Activated CD8-positive, alpha-beta memory T cell treated with anti-CD3 and anti-CD28 coated beads for 4 hours (primary cell): ENCODE results near the gene SLF2.

Experiments
- DNase-seq, 2 donors: peaks; one replicate each; pipeline ENCODE4 v3.0.0-alpha.2; 2020; ENCODE audit warnings: low read depth in 2 of 2

SLF2 gene

GRCh38 chr10:100901051-100901450 is 11.7 kb upstream of the SLF2 start:
- DNase-seq, result no peak

DNA sequence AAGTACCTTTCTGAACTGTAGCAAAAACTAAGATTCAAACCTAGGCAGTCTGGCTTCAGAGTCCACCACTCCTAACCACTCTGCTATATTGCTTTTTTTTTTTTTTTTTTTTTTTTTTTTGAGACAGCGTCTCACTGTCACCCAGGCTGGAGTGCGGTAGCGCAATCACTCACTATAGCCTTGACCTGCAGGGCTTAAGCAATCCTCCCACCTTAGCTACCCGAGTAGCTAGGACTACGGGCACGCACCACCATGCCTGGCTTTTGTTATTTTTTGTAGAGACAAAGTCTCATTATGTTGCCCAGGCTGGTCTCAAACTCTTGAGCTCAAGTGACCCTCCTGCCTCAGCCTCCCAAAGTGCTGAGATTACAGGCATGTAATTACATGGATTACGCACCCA is 10.1 kb upstream of the SLF2 start:
- DNase-seq, result no peak

DNA sequence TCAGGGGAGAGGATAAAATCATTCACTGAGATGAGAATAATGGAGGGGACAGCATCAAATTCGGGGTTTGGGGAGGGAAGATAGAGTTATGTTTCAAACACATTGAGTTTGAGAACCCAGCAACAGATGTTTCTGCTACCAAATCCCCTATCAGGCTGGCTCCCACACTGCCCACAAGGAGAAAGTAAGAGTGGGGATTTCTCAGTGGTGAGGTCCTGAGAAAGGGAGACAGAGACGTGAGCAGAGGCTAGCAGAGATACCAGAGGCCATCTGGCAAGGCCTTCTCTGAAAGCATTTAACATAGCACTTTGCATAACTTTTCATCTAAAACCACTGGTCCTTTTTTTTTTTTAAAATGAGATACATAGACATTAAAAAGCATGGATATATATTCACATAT is 7.8 kb upstream of the SLF2 start:
- no peak for DNase-seq

DNA sequence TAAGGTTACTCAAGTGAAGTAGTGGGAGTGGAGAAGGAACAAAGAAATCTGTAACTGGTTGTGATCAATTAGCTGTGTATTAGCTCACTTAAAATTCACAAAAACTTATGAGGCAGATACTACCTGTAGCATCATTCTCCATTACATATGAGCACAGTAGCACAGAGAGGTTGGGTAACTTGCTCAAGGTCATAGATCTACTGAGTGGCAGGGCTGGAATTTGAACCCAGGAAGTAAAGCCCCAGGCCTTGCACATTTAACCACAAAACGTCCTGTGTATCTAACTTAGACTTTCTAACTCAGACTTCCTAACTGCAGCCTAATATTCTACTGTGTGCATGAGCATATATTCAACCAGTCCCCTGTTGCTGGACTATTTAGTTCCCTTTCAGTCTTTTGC is 5.6 kb upstream of the SLF2 start:
- no peak for DNase-seq

GRCh38 chr10:100907773-100908363 is 4.9 kb upstream of the SLF2 start:
- no peak for DNase-seq

- DNase-seq, result no peak
Measured at GRCh38 chr10:100908378-100908777, 4.4 kb upstream of the SLF2 start.

DNA sequence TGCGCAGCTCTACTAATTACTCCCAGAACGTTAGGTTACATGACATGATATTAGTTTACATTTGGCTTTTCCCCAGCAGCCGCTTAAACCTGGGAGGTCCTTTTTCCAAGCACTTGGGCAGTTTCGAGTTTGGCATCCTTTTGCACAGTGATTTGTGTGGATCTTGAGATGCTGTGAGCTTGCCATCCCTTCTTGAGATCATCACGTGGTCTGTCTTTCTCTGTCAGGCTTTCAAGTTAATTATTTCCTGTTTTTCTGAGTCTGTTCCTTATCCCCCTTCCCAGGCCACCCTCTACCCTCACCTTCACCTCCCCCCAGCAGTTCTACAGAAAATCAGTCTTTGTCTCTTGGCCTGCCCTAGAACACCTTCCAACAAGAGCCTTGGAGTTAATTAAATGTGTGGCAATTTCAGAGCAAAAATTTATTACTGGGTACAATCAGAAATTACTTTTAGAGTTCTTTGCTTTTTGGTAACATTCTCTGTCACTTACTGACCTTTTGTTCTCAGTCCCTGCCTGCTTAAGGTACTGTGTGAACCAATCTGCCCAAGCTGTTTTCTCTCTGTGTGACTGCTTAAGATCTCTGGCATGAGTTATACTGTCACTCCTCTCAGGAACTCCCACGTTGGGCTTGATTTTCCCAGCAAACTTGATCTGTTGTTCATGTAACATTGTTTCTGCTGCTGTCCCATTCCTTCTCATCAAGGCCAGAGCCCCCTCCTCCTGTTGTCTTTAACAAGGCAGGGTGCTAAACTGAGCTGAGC is 3.1 kb upstream of the SLF2 start:
- DNase-seq, result no peak

DNA sequence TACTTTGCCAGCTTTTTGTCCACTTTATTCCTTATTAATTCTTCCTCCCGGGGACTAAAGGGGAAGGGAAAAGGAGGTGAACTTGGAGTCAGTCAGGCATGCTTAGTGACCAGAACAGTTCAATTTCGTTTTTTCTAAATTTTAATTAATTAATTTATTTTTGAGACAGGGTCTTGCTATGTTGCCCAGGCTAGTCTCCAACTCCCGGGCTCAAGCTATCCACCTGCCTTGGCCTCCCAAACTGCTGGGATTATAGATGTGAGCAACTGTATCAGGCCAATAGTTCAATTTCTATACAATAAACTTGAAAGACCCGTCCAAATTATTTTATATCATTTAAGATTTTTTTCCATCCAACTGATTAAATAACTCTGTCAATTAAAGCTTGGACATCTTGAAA is 1.3 kb upstream of the SLF2 start:
- DNase-seq, result no peak

GRCh38 chr10:100912013-100912604 is 654 bp upstream of the SLF2 start:
- DNase-seq, result no peak

- no peak for DNase-seq
Measured at GRCh38 chr10:100913470-100913865, 705 bp downstream of the SLF2 start.

DNA sequence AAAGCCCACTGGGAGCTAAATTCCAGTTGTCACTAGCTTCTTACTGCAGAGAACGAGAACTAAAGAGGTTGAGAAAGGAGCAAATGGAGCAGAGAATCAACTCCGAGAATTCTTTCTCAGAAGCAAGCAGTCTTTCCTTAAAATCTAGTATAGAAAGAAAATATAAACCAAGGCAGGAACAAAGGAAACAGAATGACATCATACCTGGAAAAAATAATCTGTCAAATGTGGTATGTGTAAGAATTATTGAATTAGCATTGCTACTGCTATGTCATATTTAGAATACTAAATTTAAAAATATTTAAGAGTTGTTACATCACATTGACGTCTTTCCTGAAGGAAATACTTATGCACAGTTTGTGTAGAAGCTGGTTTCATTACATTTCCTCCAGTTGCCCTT is 4.3 kb downstream of the SLF2 start:
- no peak for DNase-seq

DNA sequence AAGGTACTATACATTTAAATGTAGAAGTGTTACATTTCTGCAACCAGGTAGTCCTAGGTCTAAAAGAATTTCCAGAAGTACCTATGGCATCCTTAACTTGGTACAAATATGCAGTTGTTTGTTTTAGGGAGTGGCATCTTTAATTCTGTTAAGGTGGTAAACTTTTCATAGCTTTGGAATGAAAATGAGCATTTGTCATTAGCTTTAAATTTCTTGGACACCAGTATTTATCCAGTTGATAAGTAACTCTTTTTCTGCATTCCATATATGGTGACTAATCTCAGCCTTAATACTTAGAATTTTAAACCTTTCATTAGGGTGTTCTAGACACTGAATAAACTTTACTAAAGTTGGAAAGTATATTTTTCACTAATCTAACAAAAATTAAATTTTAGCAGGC is 10.8 kb downstream of the SLF2 start:
- no peak for DNase-seq

DNA sequence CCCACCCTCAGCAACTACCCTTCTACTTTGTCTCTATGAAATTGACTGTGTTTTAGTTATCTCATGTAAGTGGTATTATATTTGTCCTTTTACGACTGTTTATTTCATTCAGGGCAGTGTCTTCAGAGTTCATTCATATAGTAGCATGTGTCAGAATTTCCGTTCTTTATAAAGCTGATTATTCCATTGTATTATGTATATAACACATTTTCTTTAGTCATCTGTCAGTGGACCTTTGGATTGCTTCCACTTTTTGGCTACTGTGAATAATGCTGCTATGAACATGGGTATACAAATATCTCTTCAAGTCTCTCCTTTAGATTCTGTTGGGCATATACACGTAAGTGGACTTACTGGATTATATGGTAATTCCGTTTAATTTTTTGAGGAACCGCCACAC is 14.5 kb downstream of the SLF2 start:
- no peak for DNase-seq

GRCh38 chr10:100928039-100928438 is 15.3 kb downstream of the SLF2 start:
- DNase-seq, result no peak

- no peak for DNase-seq
Measured at GRCh38 chr10:100930368-100930767, 17.6 kb downstream of the SLF2 start.

- DNase-seq, result no peak
Measured at GRCh38 chr10:100934084-100934659, 21.4 kb downstream of the SLF2 start.

DNA sequence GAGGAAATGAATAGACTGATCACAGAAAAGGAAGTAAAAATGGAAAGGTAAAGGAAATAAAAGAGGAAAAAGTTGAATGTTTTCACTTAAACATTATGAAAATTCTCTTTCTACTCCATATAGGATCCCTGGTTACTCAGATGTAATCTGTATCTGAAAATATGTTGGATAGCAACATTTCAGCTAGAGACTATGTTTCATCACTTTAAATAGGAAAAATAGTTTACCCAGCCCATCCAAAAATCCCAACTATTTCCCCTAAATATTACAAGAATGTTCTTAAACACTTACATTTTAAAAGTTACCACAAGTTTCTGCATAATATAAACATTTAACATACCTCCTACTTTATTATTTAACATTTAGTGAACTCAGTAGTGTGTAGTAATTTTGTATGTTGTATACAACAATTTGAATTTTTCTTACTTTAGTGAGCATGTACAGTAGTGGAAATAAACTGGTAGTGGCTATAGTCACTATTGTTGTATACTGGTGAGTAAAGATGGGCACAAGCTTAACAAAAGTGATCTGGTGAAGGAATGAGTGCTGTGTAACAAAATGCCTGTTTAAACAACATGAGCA is 27.1 kb downstream of the SLF2 start:
- DNase-seq, result no peak

DNA sequence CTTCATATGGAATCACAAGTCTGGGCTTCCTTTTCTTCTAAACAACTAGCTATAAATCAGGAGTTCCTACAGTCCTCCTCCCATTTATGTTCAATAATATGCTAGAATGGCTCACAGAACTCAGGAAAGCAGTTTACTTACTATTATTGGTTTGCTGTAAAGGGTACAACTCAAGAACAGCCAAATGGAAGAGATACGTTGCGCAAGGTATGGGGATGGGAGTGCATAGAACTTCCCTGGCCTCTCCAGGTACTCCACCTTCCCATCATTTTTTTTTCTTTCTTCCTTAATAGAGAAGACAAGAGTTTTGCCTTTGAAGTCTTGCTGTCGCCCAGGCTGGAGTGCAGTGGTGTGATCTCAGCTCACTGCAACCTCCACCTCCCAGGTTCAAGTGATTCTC is 29.5 kb downstream of the SLF2 start:
- no peak for DNase-seq

DNA sequence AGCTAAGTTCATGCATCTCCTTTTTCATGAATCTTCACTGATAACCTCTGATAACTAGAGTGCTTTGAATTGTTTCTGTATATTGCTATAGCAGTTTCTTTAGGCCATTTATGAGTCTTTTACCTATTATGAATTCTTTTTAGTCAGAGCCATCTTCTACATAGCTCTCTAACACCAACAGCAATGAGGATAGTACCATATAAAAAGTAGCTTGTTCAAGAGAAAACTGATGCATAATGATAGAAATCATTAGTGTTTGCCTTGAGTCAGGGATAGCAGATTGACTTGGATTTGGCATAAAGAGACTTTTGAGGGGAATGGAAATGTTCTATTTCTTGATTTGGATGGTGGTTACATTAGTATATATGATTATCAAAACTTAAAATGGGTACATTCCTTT is 30.7 kb downstream of the SLF2 start:
- no peak for DNase-seq

DNA sequence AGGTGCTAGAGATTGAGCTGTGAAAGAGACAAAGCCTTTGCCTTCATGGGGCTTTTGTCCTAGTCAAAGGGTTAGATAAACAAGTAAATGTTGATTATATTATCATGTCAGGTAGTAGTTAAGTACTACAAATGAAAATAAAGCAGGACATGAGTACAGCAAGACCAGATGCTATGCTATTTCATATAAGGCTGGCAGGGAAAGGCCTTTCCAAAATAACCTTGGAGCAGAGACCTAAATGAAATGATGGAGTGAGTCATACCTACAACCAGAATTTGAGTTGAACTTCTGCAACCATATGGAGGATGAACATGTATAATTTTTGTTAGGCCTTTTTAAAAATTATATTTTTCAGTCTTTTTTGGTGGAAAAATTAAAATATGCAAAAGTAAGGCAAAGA is 33.0 kb downstream of the SLF2 start:
- no peak for DNase-seq

- DNase-seq, result no peak
Measured at GRCh38 chr10:100948916-100949315, 36.2 kb downstream of the SLF2 start.

DNA sequence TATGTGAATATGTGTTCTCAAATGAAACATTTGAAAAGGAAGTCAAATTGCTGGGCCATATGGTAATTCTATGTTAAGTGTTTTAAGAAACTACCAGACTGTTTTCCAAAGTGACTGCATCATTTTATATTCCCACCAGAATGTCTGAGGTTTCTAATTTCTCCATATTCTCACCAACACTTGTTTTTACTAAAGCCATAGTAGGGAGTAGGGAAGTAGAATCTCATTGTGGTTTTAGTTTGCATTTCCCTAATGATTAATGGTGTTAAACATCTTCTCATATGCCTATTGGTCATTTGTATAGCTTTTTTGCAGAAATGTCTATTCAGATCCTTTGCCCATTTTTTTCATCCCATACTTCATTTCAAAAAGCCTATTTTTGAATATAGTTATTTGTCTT is 47.5 kb downstream of the SLF2 start:
- no peak for DNase-seq
